COR-L47 (cell line): ENCODE measurements around the gene EYS.

Source experiments
- DNase-seq: peaks from one replicate; lab custom pipeline; 2025; lab: John Stamatoyannopoulos, UW

EYS gene

GRCh38 chr6:64955435-64955848 is 751.6 kb downstream of the EYS start:
- DNase-seq, result no peak

DNA sequence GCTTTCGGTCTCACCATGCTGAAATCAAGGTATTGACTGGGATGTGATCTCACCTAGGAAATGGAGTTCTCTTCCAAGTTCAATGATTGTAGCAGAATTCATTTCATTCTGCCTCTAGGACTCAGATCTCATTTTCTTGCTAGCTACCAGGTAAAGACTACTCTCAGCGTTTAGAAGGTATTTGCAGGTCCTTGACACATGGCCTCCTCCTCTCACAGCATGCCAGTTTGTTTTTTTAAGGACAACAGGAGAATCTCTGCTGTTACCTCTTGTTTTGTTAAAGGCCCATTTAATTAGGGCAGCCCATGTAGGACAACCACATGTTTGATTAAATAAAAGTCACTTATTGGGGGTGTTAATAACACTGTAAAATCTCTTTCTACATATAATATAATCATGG is 757.8 kb downstream of the EYS start:
- no peak for DNase-seq

- no peak for DNase-seq
Measured at GRCh38 chr6:64948261-64948660, 758.8 kb downstream of the EYS start.

- no peak for DNase-seq
Measured at GRCh38 chr6:64945450-64945849, 761.6 kb downstream of the EYS start.

GRCh38 chr6:64932486-64932885 is 774.5 kb downstream of the EYS start:
- no peak for DNase-seq

DNA sequence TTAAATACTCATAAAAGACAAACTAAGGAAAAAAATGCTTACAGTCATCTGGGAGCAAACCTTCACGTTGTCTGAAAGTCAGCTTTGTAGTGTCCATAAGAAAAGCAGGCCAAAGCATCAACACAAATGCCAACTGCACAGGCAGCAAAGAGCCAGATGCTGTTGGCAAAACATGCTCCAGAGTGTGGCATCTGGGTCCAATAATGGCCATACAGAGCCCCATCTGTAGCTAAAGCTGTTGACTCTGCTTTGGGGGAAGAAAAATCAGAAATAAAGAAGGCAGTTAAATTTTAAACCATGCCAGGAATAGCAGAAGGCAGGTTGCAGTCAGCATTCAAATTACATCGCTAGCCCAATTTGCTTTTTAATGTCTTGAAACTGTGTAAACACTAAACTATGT is 776.3 kb downstream of the EYS start:
- no peak for DNase-seq

GRCh38 chr6:64926051-64926450 is 781.0 kb downstream of the EYS start:
- no peak for DNase-seq

GRCh38 chr6:64920257-64920656 is 786.8 kb downstream of the EYS start:
- DNase-seq, result no peak

DNA sequence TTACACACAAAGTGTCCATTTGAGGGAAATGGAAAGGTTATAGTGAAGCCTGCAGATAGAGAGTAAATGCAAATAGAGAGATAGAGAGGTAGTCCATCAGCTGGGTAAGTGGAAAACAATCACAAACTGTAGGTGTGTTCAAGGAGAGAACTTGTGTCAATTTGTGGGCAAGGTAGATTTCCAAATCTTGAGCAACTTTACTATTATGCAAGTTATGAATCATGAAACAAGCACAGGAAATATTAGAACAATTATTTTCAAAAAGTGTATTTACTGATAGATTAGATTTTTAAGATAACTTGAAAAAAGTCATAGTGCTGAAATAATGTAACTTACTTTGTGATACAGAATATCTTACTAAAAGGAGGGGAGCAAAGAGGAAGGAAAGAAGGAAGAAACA is 792.9 kb downstream of the EYS start:
- no peak for DNase-seq

- no peak for DNase-seq
Measured at GRCh38 chr6:64912966-64913365, 794.1 kb downstream of the EYS start.

GRCh38 chr6:64908104-64908503 is 798.9 kb downstream of the EYS start:
- no peak for DNase-seq

DNA sequence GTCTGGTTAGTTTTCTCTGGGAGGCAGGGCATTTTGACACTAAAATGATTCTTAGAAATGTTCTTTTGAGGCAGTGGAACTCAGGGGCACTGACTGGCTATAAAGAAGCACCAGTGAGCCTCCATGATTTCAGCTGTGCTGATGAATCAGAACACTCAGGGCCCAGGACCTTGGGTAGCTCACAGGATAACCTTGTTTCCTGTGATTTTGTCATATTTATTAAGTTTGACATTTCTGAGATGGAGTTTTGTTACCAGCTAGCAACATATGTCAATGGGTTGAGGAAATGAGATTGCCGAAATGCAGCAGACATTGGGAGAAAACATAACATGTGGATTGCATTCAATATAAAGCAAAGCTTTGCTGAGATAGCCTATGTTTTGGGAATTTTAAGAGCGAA is 802.4 kb downstream of the EYS start:
- DNase-seq, result no peak

GRCh38 chr6:64902596-64902995 is 804.4 kb downstream of the EYS start:
- DNase-seq, result no peak

GRCh38 chr6:64896939-64897338 is 810.1 kb downstream of the EYS start:
- DNase-seq, result no peak

GRCh38 chr6:64895945-64896344 is 811.1 kb downstream of the EYS start:
- DNase-seq, result no peak

- no peak for DNase-seq
Measured at GRCh38 chr6:64890609-64891008, 816.4 kb downstream of the EYS start.

- no peak for DNase-seq
Measured at GRCh38 chr6:64889144-64889543, 817.9 kb downstream of the EYS start.

GRCh38 chr6:64874776-64875175 is 832.2 kb downstream of the EYS start:
- no peak for DNase-seq

GRCh38 chr6:64872633-64873032 is 834.4 kb downstream of the EYS start:
- DNase-seq, result no peak

DNA sequence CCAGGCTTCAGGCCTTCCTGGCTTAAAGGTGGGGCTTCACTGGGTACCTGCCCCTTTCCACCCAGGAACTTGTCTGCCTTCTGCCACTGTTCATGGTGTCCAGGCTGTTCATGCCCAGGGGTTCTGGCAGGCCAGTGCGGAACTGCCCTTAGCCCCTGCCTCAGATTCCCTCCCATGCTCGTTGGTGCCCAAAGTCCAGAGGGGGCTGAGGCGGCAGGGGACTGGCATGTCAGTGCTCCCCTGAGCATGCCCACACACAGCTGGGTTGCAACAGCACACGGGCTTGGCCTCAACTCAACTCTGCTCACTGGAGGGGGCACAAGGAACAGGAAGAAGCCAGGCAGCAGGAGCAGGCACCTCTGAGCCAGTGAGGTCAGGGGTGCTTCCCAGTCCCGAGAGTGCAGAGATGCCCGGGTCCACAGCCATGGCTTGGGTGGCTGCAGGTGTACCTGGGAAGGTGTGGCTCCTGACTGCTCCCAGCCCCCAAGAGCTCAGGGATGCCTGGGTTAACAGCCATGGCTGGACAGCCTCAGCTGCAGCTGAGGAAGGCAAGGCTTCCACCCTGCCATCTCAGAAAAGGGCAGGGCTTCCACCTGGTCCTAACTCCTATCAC is 845.9 kb downstream of the EYS start:
- no peak for DNase-seq

DNA sequence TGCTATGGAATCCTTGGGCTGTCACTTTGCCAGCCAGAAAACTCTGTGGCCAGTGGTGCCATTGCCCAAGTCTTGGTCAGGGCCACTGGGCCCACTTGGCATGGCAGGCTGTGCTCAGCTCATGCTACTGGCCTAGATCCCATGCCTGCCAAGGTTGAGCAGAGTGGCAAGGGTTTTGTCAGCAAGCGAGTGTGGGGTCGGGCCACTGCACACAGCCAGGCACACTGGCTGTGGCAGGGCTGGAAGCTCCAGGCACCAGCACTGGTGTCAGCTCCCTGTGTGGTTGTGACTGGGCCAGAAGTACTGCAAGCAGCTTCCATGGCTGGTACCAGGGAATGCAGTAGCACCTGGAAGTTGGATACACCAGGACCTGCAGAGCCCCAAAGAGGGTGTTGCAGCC is 846.8 kb downstream of the EYS start:
- DNase-seq, result no peak

DNA sequence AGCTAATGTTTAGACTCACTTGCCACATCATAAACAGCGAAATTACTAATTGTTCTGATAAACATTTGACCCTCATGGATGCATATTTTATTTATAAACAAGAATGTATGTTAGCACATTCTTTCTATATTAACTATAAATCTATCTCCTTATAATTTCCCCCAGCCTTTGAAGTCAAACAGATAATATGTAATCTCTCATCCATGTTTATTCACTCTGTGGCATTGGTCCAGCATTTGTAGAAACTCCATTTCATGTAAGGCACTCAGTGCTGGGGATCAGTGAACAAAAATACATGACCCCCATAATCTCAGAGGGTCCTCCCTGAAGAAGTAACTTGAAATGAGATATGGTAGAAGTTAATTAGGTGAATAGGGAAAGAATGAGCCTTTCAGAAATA is 856.9 kb downstream of the EYS start:
- no peak for DNase-seq

- no peak for DNase-seq
Measured at GRCh38 chr6:64848467-64848866, 858.6 kb downstream of the EYS start.

GRCh38 chr6:64847396-64847795 is 859.6 kb downstream of the EYS start:
- no peak for DNase-seq

- peak; percentile 39 for DNase-seq
Measured at GRCh38 chr6:64838726-64839125, 868.3 kb downstream of the EYS start.
